Hematopoietic multipotent progenitor cell treated with erythropoietin and hydrocortisone succinate and interleukin-3 and kit ligand, for 6 days (in vitro differentiated cells): Measurements from ENCODE around the gene ATF7.
"Not testable (repeated sequence)": the region's sequence is repeated elsewhere in the genome, so short reads cannot be mapped to it uniquely, and the experiment has no call there.

ENCODE experiments used
- DNase-seq: peaks from one replicate; pipeline ENCODE4 v3.0.0-alpha.2; 2015

ATF7 gene

DNA sequence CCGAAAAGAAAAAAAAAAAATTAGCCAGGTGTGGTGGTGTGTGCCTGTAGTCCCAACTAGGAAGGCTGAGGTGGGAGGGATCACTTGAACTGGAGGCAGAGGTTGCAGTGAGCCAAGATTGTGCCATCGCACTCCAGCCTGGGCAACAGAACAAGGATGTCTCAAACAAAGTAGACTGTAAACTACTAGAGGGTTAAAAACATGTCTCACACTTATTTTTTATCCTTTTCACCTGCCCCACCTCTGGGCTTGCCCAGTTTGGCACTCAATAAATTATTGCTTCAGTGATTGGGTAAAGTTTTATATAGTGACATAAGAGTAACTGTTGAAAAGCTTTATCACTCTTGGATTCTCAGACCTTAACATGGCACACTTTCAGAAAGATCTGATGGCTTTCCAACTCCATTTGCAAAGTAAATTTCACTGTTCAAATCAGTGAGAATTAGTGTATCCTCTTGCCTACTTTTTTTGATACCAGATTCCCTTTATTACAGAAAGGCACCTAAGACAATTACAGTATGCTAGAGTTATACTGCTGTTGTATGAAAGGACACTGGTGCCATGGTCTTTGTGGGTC lies 62.6 kb downstream of the ATF7 start:
- DNase-seq: no peak

DNA sequence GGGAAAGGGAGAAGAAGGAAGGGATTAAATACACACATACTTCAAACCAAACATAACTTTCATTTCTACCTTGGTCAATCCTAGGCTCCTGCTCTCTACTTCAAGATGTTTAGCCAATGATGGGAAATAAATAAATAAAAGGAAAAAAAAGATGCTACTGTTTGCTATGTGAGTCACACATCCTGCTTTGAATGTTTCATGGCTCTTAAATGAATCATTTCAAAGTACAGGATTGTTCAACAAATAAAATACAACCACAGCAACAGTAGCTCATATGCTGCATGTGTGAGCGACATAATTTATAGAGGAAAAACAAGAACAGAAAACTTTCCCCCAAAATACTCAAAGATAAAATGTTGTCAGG lies 64.6 kb downstream of the ATF7 start:
- DNase-seq: no peak

GRCh38 chr12:53560912-53561589 lies 65.1 kb downstream of the ATF7 start:
- DNase-seq: no peak

- DNase-seq: no peak
Measured at GRCh38 chr12:53560351-53560750, 65.8 kb downstream of the ATF7 start.

- DNase-seq: no peak
Measured at GRCh38 chr12:53558631-53559030, 67.6 kb downstream of the ATF7 start.

DNA sequence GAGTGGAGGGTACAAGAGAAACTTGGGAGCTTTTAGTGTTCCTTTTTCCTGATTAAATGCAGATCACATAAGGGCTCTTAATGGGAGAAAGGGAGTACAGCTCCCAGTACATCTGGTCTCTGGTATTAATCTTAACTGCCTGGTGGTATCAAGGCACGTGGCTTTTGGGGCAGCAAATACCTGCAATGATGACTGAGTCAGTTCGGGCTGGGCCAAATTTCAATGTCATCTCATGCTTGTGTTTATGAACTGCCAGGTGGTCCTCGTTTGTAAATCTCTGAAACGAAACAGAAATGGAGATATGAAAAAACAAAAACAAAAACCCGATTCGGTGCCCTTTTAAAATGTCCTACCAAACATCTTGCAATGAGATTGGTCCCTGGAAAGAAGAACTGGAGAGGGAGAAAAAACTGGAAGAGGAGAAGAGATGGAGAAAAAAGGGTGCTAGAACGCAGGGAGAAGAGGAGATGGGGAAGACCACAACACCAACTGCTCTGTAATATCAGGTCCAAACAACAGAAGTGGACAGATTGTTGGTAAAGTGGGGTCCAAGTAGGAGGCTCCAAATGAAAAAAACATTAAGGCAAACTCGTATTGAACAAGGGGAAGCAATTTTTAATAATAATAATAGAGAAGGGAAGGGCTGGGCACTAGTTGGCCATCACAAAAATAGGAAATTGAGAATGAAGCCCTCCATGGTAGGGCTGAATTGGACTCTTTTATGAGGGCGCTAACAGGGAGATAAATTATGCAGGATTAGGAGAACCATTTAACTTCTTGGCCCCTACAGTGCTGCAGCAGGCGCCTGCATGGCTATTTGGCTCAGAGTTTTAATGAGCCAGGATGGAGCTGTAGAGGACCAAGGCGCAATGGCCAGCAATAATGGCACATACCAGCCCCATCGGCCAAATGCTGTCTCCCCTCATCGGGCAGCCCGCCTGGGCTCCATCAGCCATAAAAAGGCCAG lies 73.5 kb downstream of the ATF7 start:
- no peak for DNase-seq

GRCh38 chr12:53551889-53552291 lies 74.3 kb downstream of the ATF7 start:
- DNase-seq: no peak

GRCh38 chr12:53550595-53550994 lies 75.6 kb downstream of the ATF7 start:
- no peak for DNase-seq

- DNase-seq: not testable (repeated sequence)
Measured at GRCh38 chr12:53550131-53550530, 76.1 kb downstream of the ATF7 start.

- not testable (repeated sequence) for DNase-seq
Measured at GRCh38 chr12:53548354-53548753, 77.8 kb downstream of the ATF7 start.

DNA sequence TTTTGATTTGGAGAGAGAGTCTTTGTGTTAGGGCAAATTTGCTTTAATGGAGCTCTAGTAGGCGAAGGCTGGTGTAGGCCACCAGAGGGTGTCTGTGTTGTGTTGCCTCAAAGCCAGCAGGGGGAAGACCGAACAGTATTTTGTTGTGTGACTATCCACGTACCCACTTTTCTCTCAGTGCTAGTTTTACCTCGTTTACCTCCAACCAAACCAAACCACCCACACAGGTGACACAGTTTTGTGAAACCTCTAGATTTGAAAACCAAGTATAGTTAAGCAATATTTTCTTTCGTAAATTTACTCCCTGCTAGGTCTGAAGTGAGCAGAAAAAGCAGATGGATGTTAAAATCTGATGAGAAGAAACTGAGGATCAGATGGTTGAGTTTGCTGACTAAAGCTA lies 82.6 kb downstream of the ATF7 start:
- DNase-seq: peak; percentile 86

- no peak for DNase-seq
Measured at GRCh38 chr12:53539526-53539925, 86.7 kb downstream of the ATF7 start.

DNA sequence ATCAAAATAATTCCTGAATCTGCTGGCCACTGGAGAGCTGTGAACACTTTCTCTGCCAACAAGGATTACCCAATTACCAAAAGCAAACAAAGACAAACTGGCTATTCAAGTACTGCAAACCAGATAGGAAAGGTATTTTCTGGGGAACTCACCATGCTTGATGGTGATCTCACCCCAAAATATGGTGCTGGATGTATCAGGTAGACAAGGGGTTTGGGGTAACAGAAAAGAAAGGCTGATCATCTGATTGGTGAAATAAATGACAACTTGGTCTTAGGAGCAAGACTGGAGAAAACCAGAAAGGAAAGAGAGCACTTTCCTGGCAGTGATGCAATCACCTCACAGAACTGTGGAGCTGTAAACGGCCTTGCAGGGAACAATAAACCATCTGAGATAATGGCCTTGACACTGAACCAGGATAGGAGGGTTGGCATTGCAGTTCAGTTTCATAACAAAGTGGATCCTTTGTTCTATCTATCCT lies 87.9 kb downstream of the ATF7 start:
- DNase-seq: no peak

DNA sequence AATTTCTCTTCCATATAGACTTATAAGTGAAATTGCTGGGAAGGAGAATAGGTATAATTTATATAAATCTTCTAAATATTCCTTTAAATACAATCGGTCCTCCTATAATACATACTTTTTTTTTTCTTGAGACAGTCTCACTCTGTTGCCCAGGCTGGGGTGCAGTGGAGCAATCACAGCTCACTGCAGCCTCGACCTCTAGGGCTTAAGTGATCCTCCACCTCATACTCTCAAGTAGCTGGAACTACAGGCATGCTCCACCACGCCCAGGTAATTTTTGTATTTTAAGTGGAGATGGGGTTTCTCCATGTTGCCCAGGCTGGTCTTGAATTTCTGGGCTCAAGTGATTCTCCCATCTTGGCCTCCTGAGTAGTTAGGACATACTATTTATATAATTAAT lies 89.2 kb downstream of the ATF7 start:
- DNase-seq: no peak

GRCh38 chr12:53533471-53533870 lies 92.7 kb downstream of the ATF7 start:
- no peak for DNase-seq

GRCh38 chr12:53532524-53533445 lies 93.4 kb downstream of the ATF7 start:
- DNase-seq: no peak

GRCh38 chr12:53532021-53532420 lies 94.2 kb downstream of the ATF7 start:
- no peak for DNase-seq

GRCh38 chr12:53530920-53531319 lies 95.3 kb downstream of the ATF7 start:
- no peak for DNase-seq

DNA sequence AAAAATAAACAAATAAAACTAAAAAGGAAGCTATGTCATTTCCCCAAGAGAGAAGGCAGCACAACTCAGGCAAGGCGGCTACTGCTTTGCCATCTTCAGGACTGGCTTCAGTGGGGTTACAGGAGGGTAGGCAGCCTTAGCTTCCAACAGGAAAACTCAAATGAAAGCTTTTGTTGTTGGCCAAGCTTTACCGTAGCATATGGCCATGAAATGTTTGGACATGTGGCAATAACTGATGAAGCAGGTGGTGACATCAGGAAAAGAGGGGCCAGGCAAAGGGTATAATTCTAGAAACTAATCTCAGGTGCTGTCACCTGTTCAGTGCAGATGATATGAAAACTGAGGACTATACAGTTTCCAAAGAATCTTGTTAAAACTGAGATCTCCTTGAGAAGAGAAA lies 96.1 kb downstream of the ATF7 start:
- DNase-seq: no peak

- DNase-seq: no peak
Measured at GRCh38 chr12:53524476-53524875, 101.7 kb downstream of the ATF7 start.

- DNase-seq: no peak
Measured at GRCh38 chr12:53523131-53523530, 103.1 kb downstream of the ATF7 start.

- DNase-seq: no peak
Measured at GRCh38 chr12:53518381-53518780, 107.8 kb downstream of the ATF7 start.
